Measurements from ENCODE around the gene CNOT8. TPM values are rescaled to one million over a fixed set of nuclear protein-coding genes. Genes with fewer than 3 reads are reported as not detected.

CNOT8 gene
- total and polyA plus RNA-seq, 4 donors = 53.9 to 87.0 (median 68.7) TPM

DNA sequence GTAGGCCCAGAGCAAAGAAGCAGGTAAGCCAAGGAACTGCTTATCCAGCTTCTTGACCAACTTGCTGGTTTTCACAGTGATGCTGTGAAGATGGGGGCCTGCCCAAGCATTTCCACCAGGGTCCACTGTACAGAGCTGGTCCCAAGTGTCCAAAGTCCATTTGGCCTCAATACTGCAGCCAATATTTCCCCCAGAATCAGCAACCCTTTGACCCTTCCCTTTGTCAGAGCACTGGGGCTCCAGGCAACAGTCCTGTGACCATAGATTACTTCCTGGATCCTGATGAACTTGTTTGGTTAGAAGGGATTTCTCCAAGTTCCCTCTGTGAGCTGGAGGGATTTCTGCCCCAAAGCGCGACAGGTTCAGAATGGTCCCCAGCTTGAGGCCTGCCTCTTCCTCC is 34.4 kb upstream of the CNOT8 start:
- TF ChIP-seq, protein P1, sequence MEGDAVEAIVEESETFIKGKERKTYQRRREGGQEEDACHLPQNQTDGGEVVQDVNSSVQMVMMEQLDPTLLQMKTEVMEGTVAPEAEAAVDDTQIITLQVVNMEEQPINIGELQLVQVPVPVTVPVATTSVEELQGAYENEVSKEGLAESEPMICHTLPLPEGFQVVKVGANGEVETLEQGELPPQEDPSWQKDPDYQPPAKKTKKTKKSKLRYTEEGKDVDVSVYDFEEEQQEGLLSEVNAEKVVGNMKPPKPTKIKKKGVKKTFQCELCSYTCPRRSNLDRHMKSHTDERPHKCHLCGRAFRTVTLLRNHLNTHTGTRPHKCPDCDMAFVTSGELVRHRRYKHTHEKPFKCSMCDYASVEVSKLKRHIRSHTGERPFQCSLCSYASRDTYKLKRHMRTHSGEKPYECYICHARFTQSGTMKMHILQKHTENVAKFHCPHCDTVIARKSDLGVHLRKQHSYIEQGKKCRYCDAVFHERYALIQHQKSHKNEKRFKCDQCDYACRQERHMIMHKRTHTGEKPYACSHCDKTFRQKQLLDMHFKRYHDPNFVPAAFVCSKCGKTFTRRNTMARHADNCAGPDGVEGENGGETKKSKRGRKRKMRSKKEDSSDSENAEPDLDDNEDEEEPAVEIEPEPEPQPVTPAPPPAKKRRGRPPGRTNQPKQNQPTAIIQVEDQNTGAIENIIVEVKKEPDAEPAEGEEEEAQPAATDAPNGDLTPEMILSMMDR (IDR thresholded peaks at IDR 0.05; ENCODE audit: control extremely low read depth, extremely low read depth) = no peak
- Histone ChIP-seq H3K27ac (ENCODE audit: low read depth in 1 of 2, low read length in 1 of 2) (no peak overlapping the region), H3K27me3 (ENCODE audit: control insufficient read depth in 3 of 3, insufficient read depth in 3 of 3, low read length in 2 of 3) (no peaks in the 10 kb centered on the region), H3K36me3 (ENCODE audit: control insufficient read depth in 4 of 4, insufficient read depth in 4 of 4, low read length in 4 of 4) (peaks cover under 1 to 41% (median 25%) of the 10 kb centered on the region in 4 donors), H3K9ac (ENCODE audit: insufficient read depth in 1 of 2, low read length in 2 of 2) (no peak overlapping the region), H3K4me3 (no peak overlapping the region), H3K9me3 (ENCODE audit: control insufficient read depth in 4 of 4, insufficient read depth in 3 of 4, low read length in 3 of 4) (peaks cover 0 to 2% (median 0%) of the 10 kb centered on the region in 4 donors), H3K4me1 (ENCODE audit: control insufficient read depth in 5 of 5, insufficient read depth in 5 of 5, low read length in 5 of 5) (peaks cover 0 to 4% (median 0%) of the 10 kb centered on the region in 5 donors)
- ATAC-seq (ENCODE audit: insufficient read depth, low FRiP score) (no peak), DNase-seq (no peak)
- WGBS, 2 donors = 96 to 97% methylated on average over 2 of the region's 2 CpGs

DNA sequence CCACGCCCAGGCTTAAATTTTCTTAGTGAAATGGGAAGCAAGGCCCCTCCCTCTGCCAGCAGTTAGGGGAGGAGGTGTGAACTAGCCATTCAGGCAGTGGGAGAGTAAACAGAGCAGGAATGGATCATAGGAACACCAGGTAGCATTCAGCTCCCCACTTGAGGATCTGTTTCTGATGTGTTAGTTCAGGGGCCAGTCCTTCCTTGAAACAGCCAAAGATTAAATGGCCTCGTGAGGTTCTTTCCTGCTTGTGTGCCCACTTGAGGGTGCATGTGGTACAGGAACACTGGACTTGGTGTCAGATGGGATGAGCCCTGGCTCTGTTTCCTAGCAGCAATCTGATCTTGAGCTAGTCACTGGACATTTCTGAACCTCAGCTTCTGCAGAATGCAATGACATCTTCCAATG is 29.2 kb upstream of the CNOT8 start:
- Histone ChIP-seq H3K27me3 (ENCODE audit: control insufficient read depth in 3 of 3, insufficient read depth in 3 of 3, low read length in 2 of 3) (no peaks in the 10 kb centered on the region), H3K27ac (ENCODE audit: low read depth in 1 of 2, low read length in 1 of 2) (peak overlapping the region in 1 of 2 donors; percentile 85), H3K9ac (ENCODE audit: insufficient read depth in 1 of 2, low read length in 2 of 2) (no peak overlapping the region), H3K4me1 (ENCODE audit: control insufficient read depth in 5 of 5, insufficient read depth in 5 of 5, low read length in 5 of 5) (peaks cover 0 to 11% (median 0%) of the 10 kb centered on the region in 5 donors), H3K36me3 (ENCODE audit: control insufficient read depth in 4 of 4, insufficient read depth in 4 of 4, low read length in 4 of 4) (peaks cover 18 to 25% (median 19%) of the 10 kb centered on the region in 4 donors), H3K4me3 (no peak overlapping the region), H3K9me3 (ENCODE audit: control insufficient read depth in 4 of 4, insufficient read depth in 3 of 4, low read length in 3 of 4) (no peaks in the 10 kb centered on the region)
- TF ChIP-seq, protein P1 (IDR thresholded peaks at IDR 0.05; ENCODE audit: control extremely low read depth, extremely low read depth) = no peak
- WGBS, 2 donors = 62 to 87% methylated on average over 2 of the region's 2 CpGs
- ATAC-seq (ENCODE audit: insufficient read depth, low FRiP score) = peak; percentile 17
- peak in 1 of 3 donors; percentile 21 for DNase-seq

DNA sequence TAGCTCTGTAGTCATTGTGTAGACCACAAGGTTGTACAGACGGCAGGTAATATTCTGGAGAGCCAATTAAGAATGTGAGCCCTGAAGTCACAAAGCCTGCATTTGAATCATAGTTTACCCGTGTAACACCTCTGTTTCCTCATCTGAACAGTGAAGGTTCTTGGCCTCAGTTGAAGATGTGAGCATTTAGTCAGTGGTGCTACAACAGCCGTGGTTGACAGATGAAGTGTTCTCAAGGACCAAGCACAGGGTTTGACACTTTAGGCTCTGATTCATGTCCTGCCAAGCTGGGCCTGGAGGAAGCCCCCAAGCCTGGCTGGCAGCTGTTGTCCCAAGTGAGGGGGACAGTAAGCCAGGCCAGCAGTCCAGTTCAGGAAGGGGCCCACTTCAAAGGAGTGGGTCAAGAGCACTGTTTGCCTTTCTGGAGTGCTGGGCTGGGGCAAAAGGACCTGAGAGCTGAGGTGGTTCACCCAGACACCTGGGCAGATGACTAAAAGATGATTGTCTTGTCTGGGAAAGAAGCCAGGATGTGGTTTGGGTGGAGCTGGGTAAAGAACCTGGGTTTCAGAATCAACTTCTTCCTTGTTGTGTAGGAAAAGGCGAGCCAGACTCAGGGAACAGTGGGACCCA is 28.7 kb upstream of the CNOT8 start:
- no peak for DNase-seq
- Histone ChIP-seq H3K4me1 (ENCODE audit: control insufficient read depth in 5 of 5, insufficient read depth in 5 of 5, low read length in 5 of 5) (peaks cover 0 to 14% (median 0%) of the 10 kb centered on the region in 5 donors), H3K27ac (ENCODE audit: low read depth in 1 of 2, low read length in 1 of 2) (peak overlapping the region in 1 of 2 donors; percentile 85), H3K4me3 (peak overlapping the region; percentile 13), H3K27me3 (ENCODE audit: control insufficient read depth in 3 of 3, insufficient read depth in 3 of 3, low read length in 2 of 3) (no peaks in the 10 kb centered on the region), H3K36me3 (ENCODE audit: control insufficient read depth in 4 of 4, insufficient read depth in 4 of 4, low read length in 4 of 4) (peaks cover 17 to 25% (median 18%) of the 10 kb centered on the region in 4 donors), H3K9me3 (ENCODE audit: control insufficient read depth in 4 of 4, insufficient read depth in 3 of 4, low read length in 3 of 4) (no peaks in the 10 kb centered on the region), H3K9ac (ENCODE audit: insufficient read depth in 1 of 2, low read length in 2 of 2) (no peak overlapping the region)
- ATAC-seq (ENCODE audit: insufficient read depth, low FRiP score) = peak; percentile 74
- WGBS, 2 donors = 63 to 68% methylated on average over 4 of the region's 4 CpGs
- TF ChIP-seq, protein P1 (IDR thresholded peaks at IDR 0.05; ENCODE audit: control extremely low read depth, extremely low read depth) = no peak

Data from lung (tissue), 12 donors.